Measurements from ENCODE around the gene MAML3.

Gene MAML3

GRCh38 chr4:140097572-140097971 is 56.4 kb downstream of the MAML3 start:
- no peak for DNase-seq

- DNase-seq: no peak
Measured at GRCh38 chr4:140096921-140097320, 57.1 kb downstream of the MAML3 start.

- no peak for DNase-seq
Measured at GRCh38 chr4:140096483-140096861, 57.5 kb downstream of the MAML3 start.

GRCh38 chr4:140095694-140096482 is 58.1 kb downstream of the MAML3 start:
- peak; percentile 41 to 43 for DNase-seq

- no peak for DNase-seq
Measured at GRCh38 chr4:140094438-140095420, 59.3 kb downstream of the MAML3 start.

- no peak for DNase-seq
Measured at GRCh38 chr4:140092094-140092851, 61.7 kb downstream of the MAML3 start.

GRCh38 chr4:140091305-140091704 is 62.7 kb downstream of the MAML3 start:
- DNase-seq: no peak

- DNase-seq: peak in 1 of 2 experiments; percentile 33
Measured at GRCh38 chr4:140090215-140090731, 63.7 kb downstream of the MAML3 start.

- DNase-seq: no peak
Measured at GRCh38 chr4:140089216-140089615, 64.8 kb downstream of the MAML3 start.

GRCh38 chr4:140088323-140088967 is 65.5 kb downstream of the MAML3 start:
- DNase-seq: no peak

GRCh38 chr4:140085881-140086280 is 68.1 kb downstream of the MAML3 start:
- no peak for DNase-seq

- DNase-seq: no peak
Measured at GRCh38 chr4:140085062-140085622, 68.8 kb downstream of the MAML3 start.

- DNase-seq: no peak
Measured at GRCh38 chr4:140084385-140084784, 69.6 kb downstream of the MAML3 start.

- DNase-seq: no peak
Measured at GRCh38 chr4:140082391-140082755, 71.6 kb downstream of the MAML3 start.

GRCh38 chr4:140081641-140082390 is 72.2 kb downstream of the MAML3 start:
- DNase-seq: no peak

- no peak for DNase-seq
Measured at GRCh38 chr4:140080883-140081282, 73.1 kb downstream of the MAML3 start.

- no peak for DNase-seq
Measured at GRCh38 chr4:140078366-140078765, 75.6 kb downstream of the MAML3 start.

- no peak for DNase-seq
Measured at GRCh38 chr4:140076307-140076706, 77.7 kb downstream of the MAML3 start.

GRCh38 chr4:140071806-140072205 is 82.2 kb downstream of the MAML3 start:
- DNase-seq: no peak

- DNase-seq: no peak
Measured at GRCh38 chr4:140070973-140071372, 83.0 kb downstream of the MAML3 start.

- no peak for DNase-seq
Measured at GRCh38 chr4:140070366-140070765, 83.6 kb downstream of the MAML3 start.
